Activated T-cell treated with anti-CD3 and anti-CD28 coated beads for 48 hours (primary cell): ENCODE results near the gene NCEH1.
"Not testable (repeated sequence)": the region's sequence is repeated elsewhere in the genome, so short reads cannot be mapped to it uniquely, and the experiment has no call there.

Experiments used
- DNase-seq: peaks from one replicate; pipeline ENCODE4 v3.0.0-alpha.2; 2020; ENCODE audit warnings: low read depth

NCEH1 gene

DNA sequence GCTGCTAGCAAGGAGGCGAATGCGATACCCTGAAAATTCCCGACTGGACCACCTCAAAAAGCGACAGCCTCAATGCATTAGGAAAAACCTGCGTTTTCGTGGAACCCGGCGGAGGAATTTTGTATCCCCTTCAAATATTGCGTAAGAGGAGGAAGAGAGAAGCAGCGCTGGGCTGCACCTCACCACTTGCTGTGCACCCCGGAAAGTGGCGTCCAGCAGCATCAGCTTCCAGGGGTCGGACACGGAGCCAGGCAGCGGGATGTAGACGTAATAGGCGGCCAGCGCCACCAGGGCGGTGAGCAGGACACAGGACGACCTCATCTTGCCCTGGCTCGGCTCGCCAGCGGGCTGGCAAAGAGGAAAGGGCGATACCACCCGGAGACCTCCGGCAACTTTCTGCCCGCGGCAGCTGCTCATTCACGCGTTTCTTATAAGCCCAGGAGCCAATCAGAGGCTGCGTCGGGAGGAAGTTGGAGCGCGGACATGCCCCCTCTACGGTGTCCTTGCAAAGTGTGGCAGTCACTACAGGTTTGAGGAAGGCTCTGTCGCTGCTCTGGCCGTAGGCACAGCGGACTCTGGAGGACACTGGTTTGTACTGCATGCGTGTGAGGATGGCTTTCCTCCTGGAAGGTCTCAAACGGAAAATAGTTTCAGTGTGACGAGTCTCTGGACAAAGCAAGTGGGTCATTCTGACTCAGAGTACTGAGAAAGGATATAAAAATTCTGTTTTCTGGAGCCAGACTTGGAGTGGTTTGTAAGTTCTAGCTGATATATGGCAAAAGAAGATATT is at the start of gene NCEH1:
NCEH1 (minus strand) TSS at position 404 of the 790 bp plus-strand sequence; CDS start at position 321, 83 bp downstream.
- DNase-seq = peak; percentile 75

- DNase-seq = not testable (repeated sequence)
Observed at GRCh38 chr3:172760416-172760815, 49.5 kb upstream of the NCEH1 start.

DNA sequence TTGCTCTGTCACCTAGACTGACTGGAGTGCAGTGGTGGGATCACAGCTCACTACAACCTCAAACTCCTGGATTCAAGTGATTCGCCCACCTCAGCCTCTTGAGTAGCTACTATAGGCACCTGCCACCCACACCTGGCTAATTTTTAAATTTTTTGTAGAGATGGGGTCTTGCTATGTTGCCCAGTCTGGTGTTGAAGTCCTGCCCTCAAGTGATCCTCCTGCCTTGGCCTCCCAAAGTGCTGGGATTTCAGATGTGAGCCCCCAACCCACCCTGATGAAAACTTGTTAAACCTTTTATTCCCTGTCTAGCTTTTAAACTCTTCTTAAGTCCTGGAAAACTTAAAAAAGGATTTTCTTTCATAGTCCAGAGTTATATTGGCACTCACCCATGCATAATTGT is 42.3 kb upstream of the NCEH1 start:
- no peak for DNase-seq

GRCh38 chr3:172752651-172753050 is 41.8 kb upstream of the NCEH1 start:
- no peak for DNase-seq

GRCh38 chr3:172751175-172751704 is 40.4 kb upstream of the NCEH1 start:
- DNase-seq = no peak

GRCh38 chr3:172750368-172751174 is 39.7 kb upstream of the NCEH1 start, which contains the start of gene ECT2:
TSS of gene ECT2 (plus strand) at chr3:172750726. CDS start at chr3:172754531, 3,805 bp downstream.
- DNase-seq = peak; percentile 93

DNA sequence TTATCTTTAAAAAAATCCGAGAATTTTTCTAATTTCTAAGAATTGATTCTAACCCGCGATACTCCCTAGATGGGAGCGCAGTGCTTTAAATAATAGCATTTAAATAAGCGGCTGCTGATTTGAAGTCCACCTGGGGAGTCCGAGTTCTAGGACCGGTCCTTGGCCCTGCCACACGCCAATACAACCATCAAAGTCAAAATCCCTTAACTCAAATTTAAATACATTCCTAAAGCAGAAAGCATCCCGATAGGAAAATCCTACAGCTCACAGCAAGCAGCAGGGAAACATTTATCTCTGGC is 39.2 kb upstream of the NCEH1 start:
- no peak for DNase-seq

DNA sequence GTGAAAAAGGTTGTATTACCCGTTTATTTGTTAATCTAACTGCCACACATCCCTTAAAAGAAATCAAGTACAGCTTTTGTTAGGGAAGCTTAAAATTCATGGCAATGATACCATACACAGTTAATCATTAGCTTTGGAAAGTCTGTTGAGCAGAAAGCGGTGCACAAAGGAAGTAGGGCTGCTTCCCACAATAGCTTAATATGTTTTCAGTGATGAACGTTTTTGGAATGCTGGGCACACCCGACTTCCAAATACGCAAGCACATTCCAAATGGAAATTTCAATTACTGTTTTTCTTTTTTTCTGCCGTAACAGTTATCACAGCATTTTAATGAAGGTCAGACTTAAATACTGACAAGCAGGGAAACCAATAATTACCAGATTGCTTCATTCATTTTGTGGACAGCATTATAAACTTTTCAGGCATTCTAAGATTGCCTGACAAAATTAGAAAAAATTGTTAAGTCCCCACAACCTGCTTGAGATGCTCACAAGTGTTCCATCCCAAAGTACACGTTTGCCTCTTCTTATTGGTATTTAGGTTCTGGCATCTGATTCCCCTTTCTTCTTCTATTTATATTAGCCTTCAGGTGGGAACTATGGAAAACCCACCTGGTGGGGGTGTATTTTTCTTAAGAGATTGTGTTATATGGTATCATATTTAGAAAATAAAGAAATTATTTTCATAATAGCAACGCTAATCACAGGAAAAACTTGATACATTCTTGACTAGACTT is 38.5 kb upstream of the NCEH1 start:
- no peak for DNase-seq

DNA sequence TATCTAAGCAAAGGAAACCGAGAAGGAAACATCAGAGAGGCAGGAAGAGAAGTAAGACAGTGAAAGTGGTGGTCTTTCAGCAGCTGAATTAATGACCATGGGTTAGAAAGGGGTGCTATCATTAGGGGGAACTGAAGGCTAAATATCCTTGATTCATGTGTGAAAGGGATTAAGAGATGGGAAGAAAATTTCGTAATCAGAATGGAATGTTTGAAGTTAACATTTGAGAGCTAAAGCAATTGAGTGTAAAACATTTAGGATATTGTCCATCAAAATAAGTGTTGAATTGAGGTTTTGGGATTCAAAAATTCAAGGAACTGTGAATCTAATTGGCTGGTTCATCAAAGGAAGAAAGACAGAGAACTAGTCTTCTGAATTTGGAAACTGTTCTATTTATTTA is 35.6 kb upstream of the NCEH1 start:
- no peak for DNase-seq

GRCh38 chr3:172739462-172739861 is 28.6 kb upstream of the NCEH1 start:
- DNase-seq = no peak

DNA sequence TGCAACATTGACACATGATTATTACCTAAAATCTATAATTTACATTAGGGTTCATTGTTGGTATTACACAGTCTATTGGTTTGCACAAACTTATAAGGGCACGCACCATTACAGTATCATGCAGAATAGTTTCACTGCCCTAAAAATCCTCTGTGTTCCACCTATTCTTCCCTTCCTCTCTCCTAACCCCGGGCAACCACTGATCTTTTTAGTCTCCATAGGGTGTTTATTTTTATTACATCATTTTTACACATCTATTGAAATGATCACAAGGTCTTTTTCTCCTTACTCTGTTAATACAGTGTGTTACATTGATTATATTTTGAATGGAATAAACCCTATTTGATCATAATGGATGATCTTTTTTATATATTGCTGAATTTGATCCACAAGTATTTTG is 24.1 kb upstream of the NCEH1 start:
- no peak for DNase-seq

DNA sequence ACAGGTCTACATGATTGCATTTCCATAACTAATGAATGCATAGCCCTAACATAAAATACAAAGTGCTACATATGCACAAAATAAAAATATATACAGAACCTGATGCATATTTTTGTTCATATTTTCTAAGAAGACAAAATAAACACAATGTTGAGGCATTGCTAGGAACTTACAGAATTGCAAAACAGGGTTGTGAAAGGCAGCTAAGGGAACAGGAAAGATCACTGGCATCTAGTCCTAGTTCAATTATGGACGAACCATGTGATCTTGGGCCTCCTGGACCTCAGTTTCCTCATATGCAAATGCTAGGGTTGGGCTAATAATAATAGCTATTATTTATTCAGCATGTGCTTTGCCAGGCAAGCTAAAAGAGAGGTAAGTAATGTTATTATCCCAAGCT is 15.5 kb upstream of the NCEH1 start:
- DNase-seq = no peak

DNA sequence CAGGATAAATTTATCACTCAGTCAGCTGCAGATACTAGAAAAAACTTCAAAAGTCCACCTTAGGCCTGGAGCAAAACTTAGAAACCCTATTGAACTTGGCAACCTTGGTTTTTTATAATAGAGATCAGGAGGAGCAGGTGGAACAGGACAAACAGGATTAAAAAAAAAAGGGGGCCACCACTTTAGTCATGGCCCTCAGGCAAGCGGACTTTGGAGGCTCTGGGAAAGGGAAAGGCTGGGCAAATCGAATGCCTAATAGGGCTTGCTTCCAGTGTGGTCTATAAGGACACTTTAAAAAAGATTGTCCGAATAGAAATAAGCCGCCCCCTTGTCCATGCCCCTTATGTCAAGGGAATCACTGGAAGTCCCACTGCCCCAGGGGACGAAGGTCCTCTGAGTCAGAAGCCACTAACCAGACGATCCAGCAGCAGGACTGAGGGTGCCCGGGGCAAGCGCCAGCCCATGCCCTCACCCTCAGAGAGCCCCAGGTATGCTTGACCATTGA is 11.7 kb upstream of the NCEH1 start:
- not testable (repeated sequence) for DNase-seq

DNA sequence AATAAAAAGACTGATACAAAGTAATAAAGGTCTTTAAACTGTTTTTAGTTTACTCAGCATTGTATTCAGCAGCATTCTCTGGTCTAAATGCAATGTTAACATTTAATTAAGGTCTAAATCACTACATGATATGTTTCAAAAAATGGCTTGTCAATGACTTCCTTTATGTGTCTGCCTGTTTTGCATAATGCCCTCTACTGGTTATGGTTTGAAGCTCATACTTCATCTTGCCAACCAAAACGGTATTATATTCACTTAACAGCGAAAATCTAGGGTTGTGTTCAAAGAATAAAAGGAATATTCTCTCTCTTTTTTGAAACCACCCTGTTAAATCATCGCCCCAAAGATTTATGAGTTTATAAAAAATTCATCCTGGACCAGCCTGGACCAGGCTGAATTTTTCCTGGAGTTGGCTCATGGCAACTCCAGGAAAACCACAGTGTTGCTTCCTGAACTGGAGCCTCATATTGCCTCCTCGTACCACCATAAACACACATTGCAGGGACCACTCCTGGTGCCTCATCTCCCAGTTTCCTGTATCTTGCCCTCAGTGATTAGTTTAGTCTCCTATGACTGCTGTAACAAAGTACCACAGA is 6.7 kb upstream of the NCEH1 start:
- DNase-seq = no peak

- DNase-seq = no peak
Observed at GRCh38 chr3:172716476-172716875, 5.6 kb upstream of the NCEH1 start.

- no peak for DNase-seq
Observed at GRCh38 chr3:172713316-172713715, 2.4 kb upstream of the NCEH1 start.

- no peak for DNase-seq
Observed at GRCh38 chr3:172711454-172711795, 558 bp upstream of the NCEH1 start.

GRCh38 chr3:172709774-172710663 is 848 bp downstream of the NCEH1 start:
- no peak for DNase-seq

- DNase-seq = no peak
Observed at GRCh38 chr3:172708921-172709773, 1.7 kb downstream of the NCEH1 start.

DNA sequence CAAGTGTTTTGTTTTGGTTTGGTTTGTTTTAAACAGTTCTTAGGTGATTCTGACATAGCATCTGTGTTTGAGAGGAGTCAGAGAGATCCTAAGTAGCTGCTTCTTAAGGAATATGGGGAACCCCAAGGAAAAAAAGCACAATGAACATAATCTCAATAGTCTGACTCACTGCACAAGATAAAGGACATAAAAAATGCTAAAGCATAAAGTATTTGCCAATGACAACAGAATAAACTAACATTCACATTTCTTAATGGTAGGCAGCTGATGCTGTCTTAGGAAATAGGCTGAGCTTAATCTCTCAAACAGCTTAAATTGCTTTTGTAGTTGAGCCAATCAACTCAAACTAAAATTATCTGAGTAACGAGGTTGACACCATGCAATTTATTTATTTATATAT is 2.9 kb downstream of the NCEH1 start:
- no peak for DNase-seq
